ENCODE data around the gene PIK3CD. TPM values are rescaled to one million over a fixed set of nuclear protein-coding genes. Genes with fewer than 3 reads are reported as not detected.

Gene PIK3CD
- total and polyA plus RNA-seq, 10 of the 15 experiments (the other 5 are each of a cell fraction or from before 2014, with no cell fraction given), result 7.0 to 101 (median 51.1) TPM

DNA sequence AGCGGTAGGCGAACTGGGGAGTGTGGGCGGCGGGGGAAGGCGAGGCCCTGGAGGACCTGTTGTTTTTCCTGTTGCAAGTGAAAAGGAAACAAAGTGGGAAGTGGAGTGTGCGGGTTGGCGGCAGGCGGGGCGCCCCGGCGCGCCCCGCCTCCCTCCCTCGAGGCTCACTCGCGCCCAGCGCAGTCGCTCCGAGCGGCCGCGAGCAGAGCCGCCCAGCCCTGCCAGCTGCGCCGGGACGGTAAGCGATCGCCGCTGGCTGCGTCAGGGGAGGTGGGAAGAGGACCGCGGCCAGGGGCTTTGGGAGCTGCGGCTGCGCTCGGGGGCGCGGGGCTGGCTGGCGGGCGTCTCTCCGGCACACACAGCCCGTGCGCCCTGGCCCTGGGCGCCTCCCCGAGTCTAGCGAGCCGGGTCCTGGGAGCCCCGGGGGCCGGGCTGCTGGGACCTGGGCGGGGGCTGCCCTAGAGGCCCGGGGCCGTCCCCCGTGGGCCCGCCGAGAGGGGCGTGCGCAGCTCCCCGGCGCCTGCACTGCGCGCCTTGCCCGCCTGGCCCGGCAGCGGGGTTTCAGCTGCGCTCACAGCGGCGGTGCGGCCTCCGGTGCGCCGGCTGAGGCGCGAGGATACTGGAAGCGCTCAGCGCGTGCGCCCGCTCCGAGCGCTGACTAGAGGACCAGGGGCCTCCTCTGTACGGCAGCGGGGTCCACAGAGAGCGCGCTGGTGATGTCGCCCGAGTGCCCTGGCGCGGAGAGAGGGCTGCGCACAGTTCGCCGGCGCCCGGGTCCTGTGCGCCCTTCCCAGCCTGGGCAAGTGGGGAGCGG lies at the start of gene PIK3CD (continued):
- TF ChIP-seq, protein P1, sequence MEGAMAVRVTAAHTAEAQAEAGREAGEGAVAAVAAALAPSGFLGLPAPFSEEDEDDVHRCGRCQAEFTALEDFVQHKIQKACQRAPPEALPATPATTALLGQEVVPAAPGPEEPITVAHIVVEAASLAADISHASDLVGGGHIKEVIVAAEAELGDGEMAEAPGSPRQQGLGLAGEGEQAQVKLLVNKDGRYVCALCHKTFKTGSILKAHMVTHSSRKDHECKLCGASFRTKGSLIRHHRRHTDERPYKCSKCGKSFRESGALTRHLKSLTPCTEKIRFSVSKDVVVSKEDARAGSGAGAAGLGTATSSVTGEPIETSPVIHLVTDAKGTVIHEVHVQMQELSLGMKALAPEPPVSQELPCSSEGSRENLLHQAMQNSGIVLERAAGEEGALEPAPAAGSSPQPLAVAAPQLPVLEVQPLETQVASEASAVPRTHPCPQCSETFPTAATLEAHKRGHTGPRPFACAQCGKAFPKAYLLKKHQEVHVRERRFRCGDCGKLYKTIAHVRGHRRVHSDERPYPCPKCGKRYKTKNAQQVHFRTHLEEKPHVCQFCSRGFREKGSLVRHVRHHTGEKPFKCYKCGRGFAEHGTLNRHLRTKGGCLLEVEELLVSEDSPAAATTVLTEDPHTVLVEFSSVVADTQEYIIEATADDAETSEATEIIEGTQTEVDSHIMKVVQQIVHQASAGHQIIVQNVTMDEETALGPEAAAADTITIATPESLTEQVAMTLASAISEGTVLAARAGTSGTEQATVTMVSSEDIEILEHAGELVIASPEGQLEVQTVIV (IDR thresholded peaks at IDR 0.05; ENCODE audit: borderline replicate concordance, partially characterized antibody), result no peak
- TF ChIP-seq ZNF217 (IDR thresholded peaks at IDR 0.05), result peak; percentile 36; the same call in 1 of the 2 replicates
- TF ChIP-seq TAF1 (IDR thresholded peaks at IDR 0.05; ENCODE audit: borderline replicate concordance, low read depth, low read length), result peak; percentile 61; the same call in 1 of the 2 replicates
- TF ChIP-seq EED (IDR thresholded peaks at IDR 0.05; ENCODE audit: low read depth), result peak; percentile 78; the same call in 1 of the 2 replicates
- TF ChIP-seq, protein P2, sequence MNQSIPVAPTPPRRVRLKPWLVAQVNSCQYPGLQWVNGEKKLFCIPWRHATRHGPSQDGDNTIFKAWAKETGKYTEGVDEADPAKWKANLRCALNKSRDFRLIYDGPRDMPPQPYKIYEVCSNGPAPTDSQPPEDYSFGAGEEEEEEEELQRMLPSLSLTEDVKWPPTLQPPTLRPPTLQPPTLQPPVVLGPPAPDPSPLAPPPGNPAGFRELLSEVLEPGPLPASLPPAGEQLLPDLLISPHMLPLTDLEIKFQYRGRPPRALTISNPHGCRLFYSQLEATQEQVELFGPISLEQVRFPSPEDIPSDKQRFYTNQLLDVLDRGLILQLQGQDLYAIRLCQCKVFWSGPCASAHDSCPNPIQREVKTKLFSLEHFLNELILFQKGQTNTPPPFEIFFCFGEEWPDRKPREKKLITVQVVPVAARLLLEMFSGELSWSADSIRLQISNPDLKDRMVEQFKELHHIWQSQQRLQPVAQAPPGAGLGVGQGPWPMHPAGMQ (IDR thresholded peaks at IDR 0.05; ENCODE audit: borderline replicate concordance), result no peak
- 0 out of 2 replicates have a peak, but pooled peaks have one; percentile 26 for TF ChIP-seq SPI1 (IDR thresholded peaks at IDR 0.05; ENCODE audit: borderline replicate concordance, insufficient read depth, low read depth, low read length)
- TF ChIP-seq JUNB (IDR thresholded peaks at IDR 0.05), result no peak
- TF ChIP-seq, protein P3, sequence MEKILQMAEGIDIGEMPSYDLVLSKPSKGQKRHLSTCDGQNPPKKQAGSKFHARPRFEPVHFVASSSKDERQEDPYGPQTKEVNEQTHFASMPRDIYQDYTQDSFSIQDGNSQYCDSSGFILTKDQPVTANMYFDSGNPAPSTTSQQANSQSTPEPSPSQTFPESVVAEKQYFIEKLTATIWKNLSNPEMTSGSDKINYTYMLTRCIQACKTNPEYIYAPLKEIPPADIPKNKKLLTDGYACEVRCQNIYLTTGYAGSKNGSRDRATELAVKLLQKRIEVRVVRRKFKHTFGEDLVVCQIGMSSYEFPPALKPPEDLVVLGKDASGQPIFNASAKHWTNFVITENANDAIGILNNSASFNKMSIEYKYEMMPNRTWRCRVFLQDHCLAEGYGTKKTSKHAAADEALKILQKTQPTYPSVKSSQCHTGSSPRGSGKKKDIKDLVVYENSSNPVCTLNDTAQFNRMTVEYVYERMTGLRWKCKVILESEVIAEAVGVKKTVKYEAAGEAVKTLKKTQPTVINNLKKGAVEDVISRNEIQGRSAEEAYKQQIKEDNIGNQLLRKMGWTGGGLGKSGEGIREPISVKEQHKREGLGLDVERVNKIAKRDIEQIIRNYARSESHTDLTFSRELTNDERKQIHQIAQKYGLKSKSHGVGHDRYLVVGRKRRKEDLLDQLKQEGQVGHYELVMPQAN (conservative IDR thresholded peaks at IDR 0.05), result peak; percentile 77
- TF ChIP-seq NR2C2 (IDR thresholded peaks at IDR 0.05; ENCODE audit: borderline replicate concordance, control insufficient read depth, insufficient read length, low read depth), result no peak
- TF ChIP-seq, protein P4, sequence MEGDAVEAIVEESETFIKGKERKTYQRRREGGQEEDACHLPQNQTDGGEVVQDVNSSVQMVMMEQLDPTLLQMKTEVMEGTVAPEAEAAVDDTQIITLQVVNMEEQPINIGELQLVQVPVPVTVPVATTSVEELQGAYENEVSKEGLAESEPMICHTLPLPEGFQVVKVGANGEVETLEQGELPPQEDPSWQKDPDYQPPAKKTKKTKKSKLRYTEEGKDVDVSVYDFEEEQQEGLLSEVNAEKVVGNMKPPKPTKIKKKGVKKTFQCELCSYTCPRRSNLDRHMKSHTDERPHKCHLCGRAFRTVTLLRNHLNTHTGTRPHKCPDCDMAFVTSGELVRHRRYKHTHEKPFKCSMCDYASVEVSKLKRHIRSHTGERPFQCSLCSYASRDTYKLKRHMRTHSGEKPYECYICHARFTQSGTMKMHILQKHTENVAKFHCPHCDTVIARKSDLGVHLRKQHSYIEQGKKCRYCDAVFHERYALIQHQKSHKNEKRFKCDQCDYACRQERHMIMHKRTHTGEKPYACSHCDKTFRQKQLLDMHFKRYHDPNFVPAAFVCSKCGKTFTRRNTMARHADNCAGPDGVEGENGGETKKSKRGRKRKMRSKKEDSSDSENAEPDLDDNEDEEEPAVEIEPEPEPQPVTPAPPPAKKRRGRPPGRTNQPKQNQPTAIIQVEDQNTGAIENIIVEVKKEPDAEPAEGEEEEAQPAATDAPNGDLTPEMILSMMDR (IDR thresholded peaks at IDR 0.05 in 2 of 3, conservative IDR thresholded peaks at IDR 0.05 in 1 of 3; ENCODE audit: control insufficient read depth in 2 of 3, extremely low read depth in 1 of 3, insufficient read depth in 1 of 3, low read depth in 3 of 3, low read length in 3 of 3), result no peak
- 0 out of 2 replicates have a peak, but pooled peaks have one; percentile 43 for TF ChIP-seq TCF3 (IDR thresholded peaks at IDR 0.05; ENCODE audit: borderline replicate concordance, insufficient read depth, low read depth, low read length)
- TF ChIP-seq DPF2 (IDR thresholded peaks at IDR 0.05), result peak; percentile 79
- no peak for TF ChIP-seq TARDBP (IDR thresholded peaks at IDR 0.05; ENCODE audit: borderline replicate concordance)
- TF ChIP-seq SMARCA5 (IDR thresholded peaks at IDR 0.05), result peak; percentile 77; the same call in 1 of the 2 replicates
- peak; percentile 46 for TF ChIP-seq NR2F1 (conservative IDR thresholded peaks at IDR 0.05)
- peak; percentile 96 for TF ChIP-seq HDAC6 (IDR thresholded peaks at IDR 0.05; ENCODE audit: unreplicated experiment)
